Lung (tissue), 12 donors: Measurements from ENCODE around the gene PPP2R3B. TPM values are rescaled to one million over a fixed set of nuclear protein-coding genes. Genes with fewer than 3 reads are reported as not detected.

Experiments
- ATAC-seq: fragments of 200-7000 bp; cut with Tn5 transposase; one replicate; pipeline ENCODE4 v1.9.1; 2020; ENCODE audit warnings: moderate number of reproducible peaks; ENCODE audit not compliant: insufficient read depth, low FRiP score
- DNase-seq, 3 donors: peaks; one replicate each; pipeline ENCODE4 v3.0.0-alpha.2; 2013 to 2017
- H3K27ac ChIP-seq, 2 donors: one replicate each; pipeline ENCODE4 v1.5.1; 2013; ENCODE audit warnings: mild to moderate bottlenecking in 2 of 2, moderate library complexity in 2 of 2, control low read depth in 1 of 2, inconsistent platforms in 1 of 2, low read depth in 1 of 2, low read length in 1 of 2
- H3K27me3 ChIP-seq, 3 donors: one replicate each; pipeline ENCODE4 v1.5.1; 2013; ENCODE audit warnings: low read length in 2 of 3; ENCODE audit not compliant: control insufficient read depth in 3 of 3, insufficient read depth in 3 of 3
- H3K36me3 ChIP-seq, 4 donors: one replicate each; pipeline ENCODE4 v1.5.1; 2013; ENCODE audit warnings: low read length in 4 of 4, mild to moderate bottlenecking in 1 of 4, moderate library complexity in 1 of 4; ENCODE audit not compliant: control insufficient read depth in 4 of 4, insufficient read depth in 4 of 4
- H3K4me1 ChIP-seq, 5 donors: one replicate each; pipeline ENCODE4 v1.5.1; 2013; ENCODE audit warnings: low read length in 5 of 5, mild to moderate bottlenecking in 2 of 5, moderate library complexity in 1 of 5; ENCODE audit not compliant: control insufficient read depth in 5 of 5, insufficient read depth in 5 of 5
- H3K4me3 ChIP-seq: one replicate; pipeline ENCODE4 v1.5.1; 2013; ENCODE audit warnings: mild to moderate bottlenecking, control low read depth, moderate library complexity
- H3K9ac ChIP-seq, 2 donors: one replicate each; pipeline ENCODE4 v1.5.1; 2013; ENCODE audit warnings: low read length in 2 of 2, control low read depth in 1 of 2; ENCODE audit not compliant: insufficient read depth in 1 of 2
- H3K9me3 ChIP-seq, 4 donors: one replicate each; pipeline ENCODE4 v1.5.1; 2013; ENCODE audit warnings: low read length in 3 of 4, mild to moderate bottlenecking in 1 of 4, moderate library complexity in 1 of 4; ENCODE audit not compliant: control insufficient read depth in 4 of 4, insufficient read depth in 3 of 4
- WGBS, 2 donors: extraction: QIAGEN DNeasy Blood & Tissue Kit; methylation state at CpG; one replicate each; pipeline ENCODE4 v1.1.7; 2013; 5-methylcytosine and 5-hydroxymethylcytosine counted together
- polyA plus RNA-seq, 2 donors: library from polyadenylated mRNA; stranded (reverse); fragments of 200-250 nt; gene quantifications; one replicate each; pipeline ENCODE4 v1.2.1, GENCODE V29; 2013
- total RNA-seq, 2 donors: library from RNA; depleted of rRNA in 1 of 2; stranded (reverse); fragments of >200 nt in 1 of 2; gene quantifications; one replicate each; pipeline ENCODE4 v1.2.1, GENCODE V29; 2014 to 2021
- TF ChIP-seq, protein P1 (sequence below): IDR thresholded peaks from 2 replicates; pipeline ENCODE4 v1.5.1; 2012; ENCODE audit warnings: mild to moderate bottlenecking; ENCODE audit errors: control extremely low read depth, extremely low read depth
- donor health status: control.
- donor health status: control.
- donor health status: Bipolar disorder and iron deficiency.
- donor health status: healthy.
- donor health status: DM: yes; HTN: yes; CAD: no.

Gene PPP2R3B
- total and polyA plus RNA-seq, 4 donors, result 7.8 to 21.0 (median 15.6) TPM

DNA sequence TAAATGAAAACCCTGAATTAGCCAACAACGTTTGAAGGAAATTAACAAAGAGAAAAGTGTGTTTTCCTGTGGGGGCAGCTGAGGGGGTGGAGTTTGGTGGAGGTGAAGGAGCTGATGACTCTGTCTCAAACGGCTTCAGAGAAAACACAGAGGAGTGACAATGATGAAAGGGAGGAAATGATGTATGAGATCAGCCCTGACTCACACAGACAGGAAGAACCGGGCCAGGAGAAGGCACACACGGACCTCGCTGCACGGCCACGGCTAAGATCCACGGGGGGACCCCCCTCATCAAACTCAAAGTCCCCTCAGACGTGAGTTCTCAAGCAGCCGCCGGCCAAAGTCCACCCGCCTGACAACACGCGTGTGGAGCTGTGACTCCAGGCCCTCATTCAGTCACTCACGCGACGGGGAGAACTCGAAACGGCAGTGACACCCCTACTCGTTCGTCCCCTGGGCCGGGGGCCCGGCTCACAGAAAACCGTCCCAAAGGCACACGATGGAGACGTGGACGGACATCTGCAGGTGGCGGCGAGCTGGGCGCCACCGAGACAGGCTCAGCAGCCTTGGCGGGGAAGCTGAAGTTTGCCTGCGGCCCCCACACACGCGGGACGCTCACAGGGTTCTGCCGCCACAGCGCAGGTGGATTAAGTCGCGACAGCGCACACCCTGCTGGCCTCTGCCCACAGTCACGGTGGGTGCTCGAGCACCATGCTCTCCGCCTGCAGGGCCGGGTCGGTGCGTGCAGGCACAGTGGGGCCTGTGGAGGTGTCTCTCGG, 28.8 kb downstream of the PPP2R3B start:
- no peaks in the 10 kb centered on the region for H3K4me1 ChIP-seq
- no peak overlapping the region for H3K27ac ChIP-seq
- WGBS, 2 donors, result 81 to 88% methylated on average over 48 of the region's 48 CpGs
- H3K36me3 ChIP-seq, result peaks cover 2 to 27% (median 12%) of the 10 kb centered on the region in 4 donors
- H3K4me3 ChIP-seq, result no peak overlapping the region
- H3K9me3 ChIP-seq, result peaks cover 0 to 18% (median 3%) of the 10 kb centered on the region in 4 donors
- no peak overlapping the region for H3K9ac ChIP-seq
- ATAC-seq (no peak), DNase-seq (no peak)
- no peaks in the 10 kb centered on the region for H3K27me3 ChIP-seq
- TF ChIP-seq, protein P1, sequence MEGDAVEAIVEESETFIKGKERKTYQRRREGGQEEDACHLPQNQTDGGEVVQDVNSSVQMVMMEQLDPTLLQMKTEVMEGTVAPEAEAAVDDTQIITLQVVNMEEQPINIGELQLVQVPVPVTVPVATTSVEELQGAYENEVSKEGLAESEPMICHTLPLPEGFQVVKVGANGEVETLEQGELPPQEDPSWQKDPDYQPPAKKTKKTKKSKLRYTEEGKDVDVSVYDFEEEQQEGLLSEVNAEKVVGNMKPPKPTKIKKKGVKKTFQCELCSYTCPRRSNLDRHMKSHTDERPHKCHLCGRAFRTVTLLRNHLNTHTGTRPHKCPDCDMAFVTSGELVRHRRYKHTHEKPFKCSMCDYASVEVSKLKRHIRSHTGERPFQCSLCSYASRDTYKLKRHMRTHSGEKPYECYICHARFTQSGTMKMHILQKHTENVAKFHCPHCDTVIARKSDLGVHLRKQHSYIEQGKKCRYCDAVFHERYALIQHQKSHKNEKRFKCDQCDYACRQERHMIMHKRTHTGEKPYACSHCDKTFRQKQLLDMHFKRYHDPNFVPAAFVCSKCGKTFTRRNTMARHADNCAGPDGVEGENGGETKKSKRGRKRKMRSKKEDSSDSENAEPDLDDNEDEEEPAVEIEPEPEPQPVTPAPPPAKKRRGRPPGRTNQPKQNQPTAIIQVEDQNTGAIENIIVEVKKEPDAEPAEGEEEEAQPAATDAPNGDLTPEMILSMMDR, result no peak

DNA sequence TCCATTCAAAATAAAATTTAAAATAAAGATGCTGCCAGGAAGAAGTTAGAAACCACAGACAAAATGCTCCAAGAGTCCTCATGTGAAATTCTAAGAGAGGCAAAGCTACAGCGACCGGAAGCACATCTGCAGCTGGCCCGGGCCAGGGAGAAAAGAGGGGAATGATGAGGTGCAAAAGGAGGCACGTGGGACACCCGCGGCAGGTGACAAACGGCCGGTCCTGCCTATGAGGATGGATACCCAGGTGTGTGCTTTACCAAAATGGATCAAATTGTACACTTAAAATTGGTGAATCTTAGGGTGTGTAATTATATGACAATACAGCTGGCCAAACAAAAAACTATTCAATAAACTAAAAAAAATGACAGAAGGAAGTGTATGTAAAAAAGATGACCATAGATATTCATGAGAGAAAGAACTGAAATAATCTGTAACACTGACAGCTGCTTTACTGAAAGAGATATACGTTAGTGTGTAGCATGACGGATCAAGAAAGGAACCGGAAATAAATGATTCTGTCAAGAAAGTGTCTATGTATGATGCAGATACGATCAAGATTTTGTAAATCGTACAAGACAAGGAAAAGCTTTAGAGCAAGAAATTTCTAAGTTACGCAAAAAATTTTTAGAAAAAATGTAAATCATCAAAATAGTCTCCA, 29.5 kb downstream of the PPP2R3B start:
- TF ChIP-seq, protein P1, result no peak
- no peak for DNase-seq
- Histone ChIP-seq H3K9me3 (peaks cover 0 to 18% (median 3%) of the 10 kb centered on the region in 4 donors), H3K9ac (no peak overlapping the region), H3K27ac (no peak overlapping the region), H3K36me3 (peaks cover 2 to 27% (median 15%) of the 10 kb centered on the region in 4 donors), H3K4me3 (no peak overlapping the region), H3K4me1 (no peaks in the 10 kb centered on the region), H3K27me3 (no peaks in the 10 kb centered on the region)
- WGBS, 2 donors, result 63 to 83% methylated on average over 14 of the region's 14 CpGs
- ATAC-seq, result no peak

DNA sequence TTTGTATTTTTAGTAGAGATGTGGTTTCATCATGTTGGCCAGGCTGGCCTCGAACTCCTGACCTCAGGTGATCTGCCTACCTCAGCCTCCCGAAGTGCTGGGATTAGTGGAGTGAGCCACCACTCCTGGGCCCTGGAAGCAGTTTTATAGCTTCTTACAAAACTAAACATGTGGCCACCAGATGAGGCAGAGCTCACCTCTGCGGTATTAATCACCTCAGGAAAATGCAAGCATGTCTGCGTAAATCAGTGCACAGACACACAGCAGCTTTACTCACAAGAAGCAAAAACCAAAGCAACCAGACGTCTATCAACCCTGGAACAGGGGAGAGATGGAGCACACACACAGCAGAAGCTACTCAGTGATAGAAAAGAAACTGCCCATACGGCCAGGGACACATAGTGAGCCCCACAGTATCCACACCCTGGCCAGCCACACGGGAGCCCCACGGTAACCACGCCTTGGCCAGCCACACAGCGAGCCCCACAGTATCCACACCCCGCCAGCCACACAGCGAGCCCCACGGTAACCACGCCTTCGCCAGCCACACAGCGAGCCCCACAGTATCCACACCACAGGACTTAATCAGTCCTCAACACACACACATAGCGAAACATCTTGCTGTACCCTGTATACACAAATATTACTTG, 30.2 kb downstream of the PPP2R3B start:
- DNase-seq (no peak), ATAC-seq (no peak)
- Histone ChIP-seq H3K9ac (no peak overlapping the region), H3K9me3 (peaks cover 0 to 18% (median 3%) of the 10 kb centered on the region in 4 donors), H3K27ac (no peak overlapping the region), H3K4me3 (no peak overlapping the region), H3K27me3 (no peaks in the 10 kb centered on the region), H3K36me3 (peaks cover 2 to 24% (median 15%) of the 10 kb centered on the region in 4 donors), H3K4me1 (no peaks in the 10 kb centered on the region)
- TF ChIP-seq, protein P1, result no peak
- WGBS, 2 donors, result 96% methylated on average over 17 of the region's 17 CpGs
